Fibroblast of lung (primary cell): Measurements from ENCODE around the gene RNF41.

Experiments used
- EZH2 ChIP-seq: IDR thresholded peaks from 2 replicates; pipeline ENCODE4 v1.5.1; 2012; ENCODE audit warnings: low read length, control low read depth, mild to moderate bottlenecking; ENCODE audit errors: missing control alignments
- TF ChIP-seq, protein P1 (sequence below), 2 donors: IDR thresholded peaks in 1 of 2; conservative IDR thresholded peaks in 1 of 2; 1 replicate in 1 of 2; 2 replicates in 1 of 2; pipeline ENCODE4 v1.5.1; 2011 to 2012; ENCODE audit warnings: low read length in 2 of 2, control low read depth in 1 of 2, inconsistent platforms in 1 of 2, low read depth in 1 of 2, mild to moderate bottlenecking in 1 of 2

DNA sequence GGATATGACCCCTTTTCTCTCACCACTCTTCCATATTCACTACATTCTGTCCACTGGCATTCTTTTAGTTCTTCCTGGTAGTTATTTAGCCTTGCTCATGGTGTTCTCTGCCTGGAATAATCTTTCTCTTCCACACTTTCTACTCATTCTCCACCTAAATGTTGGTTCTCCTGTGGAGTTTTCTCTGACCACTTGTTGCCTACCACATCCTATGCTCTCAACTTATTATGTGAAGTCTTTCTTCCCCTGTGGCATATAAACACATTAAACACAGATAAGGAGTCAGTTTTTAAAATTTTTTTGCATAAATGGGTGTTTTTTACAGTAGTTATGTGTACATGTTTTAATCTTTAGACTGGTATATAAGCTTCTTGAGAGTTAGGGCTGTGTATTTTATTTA lies 29.1 kb downstream of the RNF41 start:
- TF ChIP-seq, protein P1, sequence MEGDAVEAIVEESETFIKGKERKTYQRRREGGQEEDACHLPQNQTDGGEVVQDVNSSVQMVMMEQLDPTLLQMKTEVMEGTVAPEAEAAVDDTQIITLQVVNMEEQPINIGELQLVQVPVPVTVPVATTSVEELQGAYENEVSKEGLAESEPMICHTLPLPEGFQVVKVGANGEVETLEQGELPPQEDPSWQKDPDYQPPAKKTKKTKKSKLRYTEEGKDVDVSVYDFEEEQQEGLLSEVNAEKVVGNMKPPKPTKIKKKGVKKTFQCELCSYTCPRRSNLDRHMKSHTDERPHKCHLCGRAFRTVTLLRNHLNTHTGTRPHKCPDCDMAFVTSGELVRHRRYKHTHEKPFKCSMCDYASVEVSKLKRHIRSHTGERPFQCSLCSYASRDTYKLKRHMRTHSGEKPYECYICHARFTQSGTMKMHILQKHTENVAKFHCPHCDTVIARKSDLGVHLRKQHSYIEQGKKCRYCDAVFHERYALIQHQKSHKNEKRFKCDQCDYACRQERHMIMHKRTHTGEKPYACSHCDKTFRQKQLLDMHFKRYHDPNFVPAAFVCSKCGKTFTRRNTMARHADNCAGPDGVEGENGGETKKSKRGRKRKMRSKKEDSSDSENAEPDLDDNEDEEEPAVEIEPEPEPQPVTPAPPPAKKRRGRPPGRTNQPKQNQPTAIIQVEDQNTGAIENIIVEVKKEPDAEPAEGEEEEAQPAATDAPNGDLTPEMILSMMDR (conservative IDR thresholded peaks at IDR 0.05 in 1 of 2, IDR thresholded peaks at IDR 0.05 in 1 of 2; ENCODE audit: low read depth in 1 of 2, low read length in 2 of 2): no peak
- TF ChIP-seq EZH2: no peak
